Glomerular visceral epithelial cell (primary cell): ENCODE results near the gene TM4SF1.
"Not testable (repeated sequence)": the region's sequence is repeated elsewhere in the genome, so short reads cannot be mapped to it uniquely, and the experiment has no call there.

Source experiments
- DNase-seq: peaks from one replicate; pipeline ENCODE4 v3.0.0-alpha.2; 2016; ENCODE audit errors: extremely low spot score

Gene TM4SF1

DNA sequence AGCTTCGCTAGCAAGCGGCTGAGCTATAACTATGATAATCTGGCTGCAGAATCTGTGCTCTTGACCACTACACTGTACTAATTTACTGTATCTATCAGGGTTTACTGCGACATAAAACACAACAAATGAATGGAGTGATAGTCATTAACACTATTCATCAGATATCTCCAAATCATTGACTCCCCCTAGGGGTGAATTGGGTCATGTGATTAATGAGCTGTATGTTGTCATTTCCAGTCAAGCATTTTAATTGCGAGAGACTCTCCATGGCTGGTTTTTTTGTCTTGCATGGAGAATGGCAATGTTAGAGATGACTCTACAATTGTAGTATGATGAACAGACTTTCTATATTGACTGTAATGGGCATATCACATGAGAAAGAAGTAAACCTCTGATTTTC, 33.5 kb downstream of the TM4SF1 start:
- no peak for DNase-seq

DNA sequence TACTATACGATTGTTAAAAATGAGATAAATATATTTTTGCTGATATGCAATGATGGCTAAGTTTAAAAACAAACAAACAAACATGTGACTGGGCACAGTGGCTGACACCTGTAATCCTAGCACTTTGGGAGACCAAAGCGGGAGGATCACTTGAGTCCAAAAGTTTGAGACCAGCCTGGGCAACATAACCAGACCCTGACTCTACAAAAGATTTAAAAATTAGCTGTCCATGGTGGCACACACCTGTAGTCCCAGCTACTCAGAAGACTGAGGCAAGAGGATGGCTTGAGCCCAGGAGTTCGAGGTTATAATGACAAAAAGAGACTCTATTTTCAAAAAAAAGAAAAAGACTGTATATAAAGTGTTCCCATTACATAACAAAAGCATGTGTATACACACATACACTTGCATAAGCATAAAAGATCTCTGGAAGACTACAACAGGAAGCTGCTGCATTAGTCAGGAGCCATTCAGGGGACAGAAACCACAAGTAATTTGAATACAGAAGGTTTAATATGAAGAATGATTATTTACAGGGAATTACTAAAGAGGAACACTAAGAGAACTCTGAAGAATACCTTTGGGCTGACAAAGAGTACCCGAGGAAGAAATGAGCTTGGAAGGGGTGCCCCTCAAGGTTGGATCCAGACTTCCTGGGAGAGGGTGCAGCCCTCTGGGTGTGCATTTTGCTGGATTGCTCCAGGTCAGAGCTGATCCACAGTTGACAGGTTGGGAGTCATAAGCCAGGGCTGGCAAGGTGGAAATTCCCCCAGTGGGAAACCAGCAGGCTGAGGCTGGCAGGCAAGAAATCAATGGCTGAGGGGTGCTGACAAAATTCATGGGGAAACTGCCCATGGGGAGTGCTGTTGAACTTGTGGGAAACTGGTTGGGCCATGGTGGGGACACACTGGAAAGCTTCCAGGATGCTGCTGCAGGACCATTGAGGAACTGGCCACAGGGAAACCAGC, 34.8 kb downstream of the TM4SF1 start:
- peak; percentile 48 for DNase-seq

DNA sequence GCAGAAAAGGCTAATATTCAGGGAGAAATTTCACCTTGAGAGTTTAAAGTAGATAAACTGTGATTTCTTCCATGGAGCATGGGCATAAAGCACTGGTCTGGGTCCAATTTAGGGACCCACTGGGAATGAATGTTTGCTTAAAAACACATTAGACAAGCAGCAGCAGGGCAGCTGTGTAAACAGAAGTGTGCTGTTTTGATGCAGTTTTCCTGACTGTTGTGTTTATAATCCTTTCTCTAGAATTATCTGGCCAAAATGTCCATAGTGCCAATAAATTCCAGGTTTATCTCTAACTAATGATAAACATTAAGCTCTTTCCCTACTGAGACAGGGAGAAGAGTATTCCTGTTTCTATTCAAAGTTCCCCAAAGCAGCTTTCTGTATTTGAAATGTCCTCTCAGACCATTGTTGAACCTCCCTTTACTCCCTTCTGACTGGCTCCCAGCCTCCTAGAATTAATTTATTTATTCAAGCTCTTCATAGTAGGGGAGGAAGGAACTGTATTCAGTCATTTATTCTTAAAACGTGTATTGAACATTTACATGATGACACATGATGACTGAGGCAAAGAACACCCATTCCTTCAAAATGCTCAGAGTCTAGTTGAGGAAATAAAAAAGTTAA, 37.0 kb downstream of the TM4SF1 start:
- DNase-seq, result no peak

DNA sequence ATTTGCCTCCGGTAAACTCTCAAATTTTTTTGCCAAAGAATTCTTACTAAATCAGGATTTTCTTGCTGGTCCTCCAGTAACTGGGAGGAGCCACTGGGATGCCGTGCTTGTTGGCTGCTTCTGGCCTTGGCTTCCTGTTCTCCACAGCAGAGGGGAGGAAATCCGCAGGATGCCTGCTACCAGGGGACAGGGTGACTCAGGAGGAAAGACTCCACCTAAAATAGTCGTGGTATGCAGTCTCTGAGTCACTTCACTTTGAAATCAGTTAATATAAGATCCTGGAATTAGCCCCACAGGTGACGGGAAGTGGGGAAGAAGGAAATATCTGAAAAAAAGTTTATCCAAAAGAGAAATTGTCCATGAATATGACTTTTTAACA, 37.5 kb downstream of the TM4SF1 start:
- DNase-seq, result peak; percentile 97

DNA sequence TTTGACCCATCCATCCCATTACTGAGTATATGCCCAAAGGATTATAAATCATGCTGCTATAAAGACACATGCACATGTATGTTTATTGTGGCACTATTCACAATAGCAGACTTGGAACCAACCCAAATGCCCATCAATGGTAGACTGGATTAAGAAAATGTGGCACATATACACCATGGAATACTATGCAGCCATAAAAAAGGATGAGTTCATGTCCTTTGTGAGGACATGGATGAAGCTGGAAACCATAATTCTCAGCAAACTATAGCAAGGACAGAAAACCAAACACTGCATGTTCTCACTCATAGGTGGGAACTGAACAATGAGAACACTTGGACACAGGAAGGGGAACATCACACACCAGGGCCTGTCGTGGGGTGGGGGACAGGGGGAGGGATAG, 40.0 kb downstream of the TM4SF1 start:
- not testable (repeated sequence) for DNase-seq

DNA sequence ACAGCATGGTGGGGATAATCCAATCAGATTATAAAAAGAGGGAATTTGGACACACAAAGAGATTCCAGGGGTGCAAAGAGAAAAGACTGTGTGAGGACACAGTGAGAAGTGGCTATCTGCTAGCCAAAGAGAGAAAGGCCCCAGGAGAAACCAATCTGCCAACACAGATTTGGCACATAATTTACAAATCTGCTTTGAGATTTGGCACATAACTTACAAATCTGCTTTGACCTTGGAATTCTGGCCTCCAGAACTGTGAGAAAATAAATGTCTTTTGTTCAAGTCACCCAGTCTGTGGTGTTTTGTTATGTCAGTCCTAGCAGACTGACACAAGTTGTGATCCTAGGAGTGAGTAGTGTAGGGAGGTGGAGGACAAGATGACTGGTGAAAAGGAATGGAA, 40.5 kb downstream of the TM4SF1 start:
- no peak for DNase-seq

DNA sequence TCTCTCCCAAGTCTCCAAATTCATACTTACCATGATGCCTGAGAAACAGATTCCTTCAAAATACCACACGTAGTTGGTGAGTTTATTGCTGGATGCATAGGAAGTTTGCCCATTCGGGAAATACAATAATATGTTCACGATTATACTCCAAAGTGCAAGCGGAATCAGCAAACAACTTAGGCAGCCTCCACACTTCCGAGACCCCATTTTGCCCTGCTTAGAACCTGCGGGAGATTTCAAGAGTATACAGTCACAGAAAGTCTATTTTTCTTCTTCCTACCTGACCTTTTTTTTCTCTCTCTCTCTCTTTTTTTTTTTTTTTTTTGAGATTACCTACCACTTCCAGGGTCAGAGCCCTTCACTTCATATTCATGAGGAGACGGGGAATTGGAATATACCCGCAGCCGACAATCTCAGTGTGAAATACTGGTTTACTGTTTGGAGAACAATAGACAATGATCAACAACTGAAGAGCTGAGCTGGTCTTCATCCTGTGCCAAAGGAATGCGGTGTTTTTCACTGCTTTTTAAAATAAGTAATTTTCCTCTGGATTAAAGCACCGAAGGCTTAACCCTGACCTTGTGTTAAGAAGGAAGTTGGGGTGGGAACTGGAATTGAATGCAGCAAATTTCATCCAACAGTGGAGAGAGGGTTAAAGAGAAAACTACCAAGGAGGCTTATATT, 44.1 kb downstream of the TM4SF1 start, which contains the start of gene TM4SF18:
Gene TM4SF18, minus strand, starts transcription at position 461 of the 684 bp plus-strand sequence. Its CDS starts 254 bp downstream, at position 207.
- DNase-seq, result no peak

DNA sequence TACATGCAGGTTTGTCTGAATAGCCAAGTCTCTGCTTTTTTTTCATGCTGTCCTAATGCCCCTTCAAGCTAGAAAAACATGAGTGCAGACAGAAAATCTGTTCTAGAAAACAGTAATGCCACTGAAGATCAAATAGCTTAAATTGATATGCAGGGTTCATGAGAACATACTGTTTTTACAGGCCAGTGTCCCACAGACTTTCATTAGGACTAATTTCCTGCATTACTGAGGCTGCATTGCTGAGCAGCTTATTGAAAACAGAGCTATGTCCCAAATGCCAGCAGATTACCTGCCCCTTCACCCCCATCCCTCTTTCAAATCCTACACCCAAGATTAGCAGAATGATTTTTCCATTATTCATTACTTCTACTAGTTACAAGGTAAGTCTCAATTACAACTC, 44.7 kb downstream of the TM4SF1 start:
- no peak for DNase-seq

DNA sequence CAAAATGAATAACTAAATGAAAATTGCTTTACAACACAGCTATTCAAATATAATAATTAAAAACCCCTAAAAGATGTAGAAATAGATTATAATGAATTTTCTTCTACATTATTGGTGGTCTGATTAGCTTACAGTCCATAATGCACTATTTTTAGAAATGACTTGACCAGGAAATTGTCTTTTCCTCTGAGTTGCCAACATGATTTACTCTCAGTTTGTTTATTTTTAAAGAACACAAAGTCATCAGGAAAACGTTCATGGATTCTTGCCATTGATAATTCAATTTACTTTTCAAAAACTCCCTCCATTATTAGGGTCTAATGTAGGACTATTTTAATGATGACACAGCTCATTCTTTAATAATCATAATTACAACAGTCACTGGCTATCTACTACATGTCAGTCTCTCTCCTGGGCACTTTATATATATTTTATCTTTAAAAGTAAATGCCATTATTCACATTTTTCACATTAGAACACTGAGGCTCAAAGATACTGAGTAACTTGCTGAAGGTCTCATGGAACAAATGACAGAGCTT, 45.2 kb downstream of the TM4SF1 start:
- DNase-seq, result no peak

DNA sequence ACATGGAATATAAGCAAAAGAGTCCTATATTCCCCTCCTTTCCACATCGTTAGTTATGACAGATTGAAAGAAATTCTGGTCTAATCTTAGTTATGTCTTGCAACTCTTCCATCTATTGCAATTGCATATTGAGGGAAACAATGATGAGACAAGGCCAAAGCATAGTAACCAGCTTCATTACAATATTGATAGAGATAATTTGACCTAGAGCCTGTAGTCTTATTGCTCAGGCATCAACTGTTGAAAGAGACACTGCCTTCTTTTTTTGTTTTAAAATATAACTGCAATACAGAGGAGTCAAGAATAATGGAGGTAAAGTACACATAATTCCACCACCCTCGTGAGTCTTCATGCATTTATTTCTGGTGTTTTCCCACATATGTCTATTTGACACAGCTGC, 46.1 kb downstream of the TM4SF1 start:
- no peak for DNase-seq

DNA sequence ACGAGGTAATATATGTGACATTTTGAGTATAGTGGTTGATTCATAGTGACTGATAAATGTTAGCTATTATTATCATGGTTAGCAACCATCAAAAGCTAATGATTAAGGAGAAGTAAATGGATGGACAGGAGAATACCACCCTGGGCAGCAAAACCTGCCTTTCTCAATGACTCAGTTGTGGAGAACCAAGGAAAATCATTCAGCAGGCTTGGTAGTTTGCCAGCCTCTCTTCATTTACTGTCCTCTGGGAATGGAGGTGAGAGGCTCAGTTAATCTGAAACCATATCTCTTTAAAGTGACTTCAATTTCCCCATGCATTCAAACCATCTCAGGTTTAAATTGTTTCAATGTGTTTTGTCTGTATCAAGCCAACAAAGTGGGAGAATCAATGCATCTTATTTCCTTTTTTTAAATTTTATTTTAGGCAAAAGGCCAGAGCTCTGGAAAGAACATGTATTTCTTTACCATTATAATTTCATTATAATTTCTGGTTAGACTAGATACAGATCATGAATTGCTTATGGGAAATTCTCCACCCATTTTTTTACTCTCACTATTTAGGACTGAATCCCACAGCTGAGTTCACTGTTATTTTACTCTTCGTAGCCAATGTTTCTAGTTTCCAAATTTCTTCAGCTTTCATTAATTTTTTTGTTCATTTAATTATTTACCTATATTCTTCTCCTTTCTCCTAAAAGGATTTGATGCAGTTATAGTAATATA, 46.7 kb downstream of the TM4SF1 start:
- DNase-seq, result peak; percentile 88

DNA sequence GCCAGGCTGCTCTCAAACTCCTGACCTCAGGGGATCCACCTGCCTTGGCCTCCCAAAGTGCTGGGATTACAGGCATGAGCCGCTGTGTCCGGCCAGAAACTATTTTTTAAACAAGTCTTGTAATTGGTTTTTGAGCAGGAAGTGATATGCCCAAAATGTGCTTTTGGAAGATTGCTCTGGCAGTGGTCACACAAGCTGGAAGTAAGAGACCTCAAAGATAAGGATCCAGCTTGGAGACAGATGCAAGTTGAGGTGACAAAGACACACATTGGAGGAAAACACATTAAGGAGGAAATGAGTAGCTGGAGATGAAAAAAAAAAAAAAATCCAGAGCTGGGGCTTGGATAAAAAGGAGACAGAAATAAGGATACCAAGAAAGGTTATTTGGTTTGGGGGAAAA, 50.3 kb downstream of the TM4SF1 start:
- DNase-seq, result no peak

DNA sequence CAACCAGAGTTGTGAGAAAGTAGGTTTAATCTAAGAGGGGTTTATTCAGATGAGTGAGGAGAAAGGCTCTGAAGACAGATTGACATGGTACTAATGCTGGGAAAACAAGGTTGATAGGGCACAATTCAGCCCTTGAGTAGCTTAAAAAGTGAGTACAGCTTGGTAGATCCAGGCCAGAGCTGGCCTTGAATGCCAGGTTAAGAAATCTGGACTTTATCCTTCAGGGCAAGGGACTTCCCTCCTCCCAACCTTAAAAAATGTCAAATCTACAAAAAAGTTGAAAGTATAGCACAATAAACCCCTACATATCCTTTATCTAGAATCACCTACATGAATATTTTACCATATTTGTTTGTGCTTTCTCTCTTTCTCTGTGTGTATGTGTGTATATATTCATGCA, 51.9 kb downstream of the TM4SF1 start:
- DNase-seq, result no peak

DNA sequence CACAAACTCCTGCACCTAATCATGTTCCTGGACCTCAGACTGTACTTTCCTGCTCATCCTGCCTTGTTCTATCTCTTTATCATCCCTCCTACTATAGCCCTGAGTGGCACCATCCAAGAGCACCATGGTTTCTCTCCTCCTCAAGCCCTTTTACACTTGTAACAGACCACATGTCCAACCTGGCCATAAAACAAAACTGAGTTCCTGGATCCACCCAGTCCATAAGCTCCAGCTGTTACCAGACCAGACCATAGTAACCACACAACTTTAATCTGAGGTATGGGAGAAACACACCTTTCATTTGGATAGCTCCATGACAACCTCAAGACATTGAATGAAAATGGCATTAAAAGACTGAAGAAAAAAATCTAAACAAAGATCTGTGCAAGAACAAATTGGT, 53.1 kb downstream of the TM4SF1 start:
- DNase-seq, result no peak

DNA sequence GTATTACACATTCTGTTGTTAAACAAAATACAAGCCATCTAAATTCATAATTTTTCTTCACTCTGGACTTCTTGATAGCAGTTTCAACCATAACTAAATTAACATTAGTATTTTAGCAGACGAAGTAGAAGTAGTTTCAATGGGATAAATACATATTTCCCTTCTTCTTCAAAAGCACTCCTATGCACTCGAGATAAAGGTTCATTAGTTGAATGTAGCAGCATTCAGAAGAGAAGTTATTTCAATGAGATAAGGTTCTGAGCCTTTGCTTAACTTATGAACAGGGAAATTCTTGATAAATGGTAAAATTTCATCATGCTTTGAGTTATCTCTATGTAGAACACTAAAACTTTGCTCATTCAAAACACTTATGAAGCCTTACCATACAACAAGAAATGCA, 55.8 kb downstream of the TM4SF1 start:
- DNase-seq, result no peak

DNA sequence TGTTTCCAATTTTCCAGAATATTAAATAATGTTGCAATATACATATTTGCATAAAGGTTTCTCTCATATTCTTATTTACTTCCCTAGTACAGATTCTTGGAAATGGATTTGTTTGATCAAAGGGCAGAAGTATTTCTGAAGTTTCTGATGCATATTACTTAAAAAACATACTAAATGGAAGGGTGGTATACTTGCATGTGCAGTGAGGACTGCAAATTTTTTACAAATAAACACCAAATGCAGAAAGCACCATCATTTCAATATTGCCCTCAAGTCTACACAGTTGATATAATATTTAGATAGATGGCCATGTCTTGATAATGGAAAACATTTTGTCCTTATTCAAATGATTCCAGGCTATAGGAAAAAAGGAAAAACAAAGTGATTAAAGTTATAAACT, 56.3 kb downstream of the TM4SF1 start:
- no peak for DNase-seq

DNA sequence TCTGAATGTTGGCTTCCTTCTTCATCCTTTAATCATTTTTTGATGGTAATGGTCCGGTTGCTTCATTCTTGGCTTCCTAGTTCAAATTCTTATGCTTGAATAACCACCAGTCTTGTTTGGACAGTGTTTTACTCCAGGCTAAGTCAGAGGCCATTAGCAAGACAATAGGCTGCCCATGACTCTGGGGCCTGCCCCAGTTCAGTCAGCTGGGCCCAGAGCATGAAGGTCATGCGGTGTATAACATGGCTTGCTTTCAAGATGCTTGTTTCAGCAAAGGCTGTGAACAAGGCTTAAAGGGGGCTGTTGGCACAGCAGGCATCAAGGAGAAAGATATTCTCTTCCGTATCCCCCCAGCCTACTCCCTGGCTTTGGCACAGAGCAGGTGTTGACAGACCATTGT, 57.7 kb downstream of the TM4SF1 start:
- DNase-seq, result peak; percentile 27
